Occipital lobe (tissue), 2 donors: Measurements from ENCODE around the gene RCN2. TPM values are rescaled to one million over a fixed set of nuclear protein-coding genes. Genes with fewer than 3 reads are reported as not detected.

Experiments used
- DNase-seq: peaks from one replicate; lab custom pipeline; 2025; lab: John Stamatoyannopoulos, UW
- total RNA-seq: library from RNA; depleted of rRNA; stranded (reverse); fragments of >200 nt; gene quantifications from one replicate; pipeline ENCODE4 v1.2.3, GENCODE V29; 2014

The RCN2 gene
- total RNA-seq, 1 donor from 2014 or later = 68.0 TPM

DNA sequence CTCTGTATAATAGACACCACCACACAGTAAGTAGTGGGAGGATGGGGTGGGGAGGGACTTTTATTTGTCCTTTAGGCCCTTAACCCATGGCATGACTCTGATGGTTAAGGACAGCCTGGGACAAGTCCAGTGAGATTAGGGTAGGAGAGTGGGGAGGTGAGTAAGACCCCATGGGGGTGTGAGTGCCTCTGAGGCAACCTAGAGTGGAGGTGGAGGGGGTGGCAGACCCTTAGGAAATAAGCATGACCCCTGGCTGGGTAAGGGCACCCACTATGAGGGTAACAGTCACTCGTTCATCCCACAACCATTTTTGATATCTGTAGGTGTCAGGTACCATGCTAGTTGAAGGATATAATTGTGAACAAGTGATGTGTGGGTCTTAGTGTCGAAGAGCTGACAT is 42.4 kb downstream of the RCN2 start:
- no peak for DNase-seq

DNA sequence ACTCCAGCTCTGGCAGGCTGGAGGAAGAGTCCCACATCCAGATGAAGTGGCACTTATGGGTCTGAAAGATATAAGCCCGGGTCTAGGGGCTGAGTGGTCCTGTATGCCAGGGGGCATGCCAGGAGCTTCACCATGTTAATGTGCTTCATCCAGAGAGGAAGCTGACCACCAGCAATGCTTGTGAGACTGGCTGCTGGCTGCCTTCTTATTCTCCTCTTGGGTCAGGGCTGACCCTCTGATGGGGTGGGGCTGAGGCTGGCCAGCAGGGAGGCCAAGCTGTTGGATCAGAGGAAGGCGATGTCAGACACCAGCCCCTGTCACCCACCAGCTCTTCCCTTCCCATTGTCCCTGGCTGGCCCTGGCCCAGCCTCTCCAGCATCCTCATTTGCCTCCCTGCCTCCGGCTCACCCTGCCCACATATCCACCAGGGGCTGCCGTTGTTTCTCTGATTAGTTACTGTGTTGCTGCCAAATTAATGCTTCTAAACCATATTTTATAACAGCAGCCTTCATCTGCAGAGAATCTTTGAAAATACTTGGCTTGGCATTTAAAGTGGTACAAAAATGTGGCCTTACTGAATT is 43.0 kb downstream of the RCN2 start:
- no peak for DNase-seq

DNA sequence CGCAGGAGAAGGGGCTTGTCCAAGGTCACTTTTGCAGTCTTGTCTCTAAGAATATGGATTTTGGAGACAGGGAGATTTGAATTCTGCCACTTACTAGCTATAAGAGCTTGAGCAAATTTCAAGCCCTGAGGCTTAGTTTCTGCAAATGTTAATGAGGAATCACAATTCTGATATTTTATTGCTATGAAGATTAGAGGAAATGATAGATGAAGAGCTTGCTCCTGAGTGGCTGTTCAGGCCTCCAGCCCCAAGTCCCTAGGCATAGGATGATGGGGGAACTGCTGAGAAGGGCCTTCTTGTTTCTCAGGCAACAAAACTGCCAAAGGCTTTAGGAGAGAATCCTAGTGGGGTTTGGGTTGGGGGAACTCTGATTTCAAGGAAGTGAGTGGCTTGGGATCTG is 44.6 kb downstream of the RCN2 start:
- DNase-seq = no peak

DNA sequence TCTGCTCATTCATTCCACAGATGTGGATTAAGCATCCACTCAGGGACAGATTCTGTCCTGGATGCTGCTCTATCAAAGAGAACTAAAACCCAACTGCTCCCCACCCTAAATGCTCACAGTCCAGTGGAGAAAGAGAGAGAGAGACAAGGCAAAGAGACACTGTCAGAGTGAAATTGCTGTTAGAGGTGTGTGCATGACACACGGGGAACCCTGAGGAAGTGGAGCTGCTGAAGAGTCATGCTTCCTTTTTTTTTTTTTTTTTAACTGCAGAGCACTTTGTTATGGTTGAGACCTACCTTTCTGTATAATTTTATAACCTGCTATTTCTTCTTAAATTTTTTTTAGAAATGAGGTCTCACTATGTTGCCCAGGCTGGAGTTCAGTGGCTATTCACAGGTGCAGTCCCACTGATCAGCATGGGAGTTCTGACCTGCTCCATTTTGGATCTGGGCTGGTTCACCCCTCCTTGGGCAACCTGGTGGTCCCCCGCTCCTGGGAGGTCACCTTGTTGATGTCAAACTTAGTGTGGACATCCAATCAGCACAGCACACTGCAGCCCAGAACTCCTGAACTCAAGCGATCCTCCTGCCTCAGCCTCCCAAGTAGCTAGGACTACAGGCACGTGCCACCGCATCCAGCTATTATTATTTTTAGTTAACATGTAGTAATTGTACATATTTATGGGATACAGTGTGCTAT is 45.2 kb downstream of the RCN2 start:
- no peak for DNase-seq

DNA sequence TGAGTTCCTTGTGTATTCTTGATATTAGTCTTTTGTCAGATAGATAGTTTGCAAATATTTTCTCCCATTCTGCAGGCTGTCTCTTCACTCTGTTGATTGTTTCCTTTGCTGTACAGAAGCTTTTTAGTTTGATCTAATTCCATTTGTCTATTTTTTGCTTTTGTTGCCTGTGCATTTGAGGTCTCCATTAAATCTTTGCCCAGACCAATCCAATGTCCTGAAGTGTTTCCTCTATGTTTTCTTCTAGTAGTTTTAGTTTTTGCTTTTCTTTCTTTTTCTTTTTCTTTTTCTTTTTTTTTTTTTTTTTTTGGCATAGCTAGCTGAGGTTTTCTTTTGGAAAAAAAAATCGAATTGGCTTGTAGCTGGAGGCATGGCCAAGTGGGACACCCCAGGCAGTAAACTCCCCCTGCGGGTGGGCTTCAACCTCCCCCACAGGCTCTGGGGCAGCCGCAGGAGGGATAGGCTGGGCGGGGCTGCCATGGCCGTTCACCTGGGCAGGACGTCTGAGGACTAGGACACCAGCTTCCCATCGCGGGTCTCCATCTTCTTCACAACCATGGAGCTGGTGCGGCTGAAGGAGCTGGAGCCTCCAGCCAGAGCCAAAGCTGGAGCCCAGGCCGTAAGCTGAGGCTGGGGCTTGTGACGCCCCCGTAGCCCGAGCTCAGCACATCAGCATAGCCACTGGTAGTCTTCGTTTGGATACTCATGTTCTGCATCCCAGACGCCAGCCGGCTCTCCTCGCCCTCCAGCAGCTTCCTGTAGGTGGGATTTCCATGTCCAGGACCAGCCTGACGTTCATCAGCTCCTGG is 47.2 kb downstream of the RCN2 start:
- no peak for DNase-seq

DNA sequence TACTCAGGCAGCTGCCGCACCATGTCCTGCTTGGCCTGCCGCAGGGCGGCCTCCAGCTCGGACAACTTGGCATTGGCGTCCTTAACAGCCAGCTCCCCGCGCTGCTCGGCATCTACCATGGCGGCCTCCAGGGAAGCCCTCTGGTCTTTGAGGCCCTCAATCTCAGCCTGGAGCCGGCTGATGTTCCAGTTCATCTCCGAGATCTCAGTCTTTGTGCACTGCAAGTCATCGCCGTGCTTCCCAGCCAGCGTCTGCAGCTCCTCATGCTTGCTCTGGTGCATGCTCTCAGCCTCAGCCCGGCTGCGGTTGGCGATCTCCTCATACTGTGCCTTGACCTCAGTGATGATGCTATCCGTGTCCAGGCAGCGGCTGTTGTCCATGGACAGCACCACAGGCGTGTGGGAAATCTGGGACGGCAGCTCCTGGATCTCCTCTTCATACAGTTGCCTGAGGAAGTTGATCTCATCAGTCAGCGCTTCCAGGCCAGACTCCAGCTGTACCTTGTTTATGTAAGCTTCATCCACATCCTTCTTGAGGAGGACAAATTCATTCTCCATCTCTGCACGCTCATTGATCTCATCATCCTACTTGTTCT is 47.9 kb downstream of the RCN2 start:
- no peak for DNase-seq

DNA sequence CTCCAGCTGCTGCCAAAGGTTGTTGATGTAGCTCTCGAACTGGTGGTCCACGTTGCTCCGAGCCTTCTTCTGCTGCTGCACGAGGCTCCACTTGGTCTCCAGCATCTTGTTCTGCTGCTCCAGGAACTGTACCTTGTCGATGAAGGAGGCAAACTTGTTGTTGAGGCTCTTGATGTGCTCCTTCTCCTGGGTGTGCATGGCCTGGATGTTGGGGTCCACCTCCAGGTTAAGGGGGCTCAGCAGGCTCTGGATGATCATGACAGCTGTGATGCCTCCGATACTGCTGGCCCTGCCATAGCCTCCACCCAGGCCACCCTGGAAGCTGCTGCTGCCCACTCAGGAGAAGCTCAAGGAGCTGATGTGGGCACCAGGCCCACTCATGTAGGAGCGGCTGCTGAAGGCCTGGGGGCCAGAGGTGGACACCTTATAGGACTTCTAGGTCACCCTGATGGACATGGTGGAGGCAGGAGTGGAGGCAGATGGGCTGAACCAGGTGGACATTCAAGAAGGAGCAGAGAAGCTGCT is 48.5 kb downstream of the RCN2 start:
- no peak for DNase-seq

DNA sequence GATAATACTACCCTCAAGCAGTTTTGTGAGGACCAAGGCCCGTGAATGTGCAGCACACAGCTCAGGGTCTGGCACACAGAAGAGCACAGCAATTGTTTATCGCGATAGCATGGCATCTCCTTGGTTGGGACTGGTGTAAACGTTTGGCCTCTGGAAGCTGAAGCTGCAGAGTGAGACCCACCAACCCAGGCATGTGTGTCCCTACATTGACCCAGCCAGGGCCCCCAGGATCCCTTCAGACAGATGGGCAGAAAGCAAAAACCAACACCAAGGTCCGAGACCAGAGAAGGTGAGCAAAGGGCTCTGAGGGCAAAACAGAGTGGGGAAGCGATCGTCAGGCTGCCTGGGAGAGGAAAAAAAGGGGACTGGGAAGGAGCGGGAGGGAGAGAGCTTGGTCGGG is 50.8 kb downstream of the RCN2 start:
- no peak for DNase-seq

DNA sequence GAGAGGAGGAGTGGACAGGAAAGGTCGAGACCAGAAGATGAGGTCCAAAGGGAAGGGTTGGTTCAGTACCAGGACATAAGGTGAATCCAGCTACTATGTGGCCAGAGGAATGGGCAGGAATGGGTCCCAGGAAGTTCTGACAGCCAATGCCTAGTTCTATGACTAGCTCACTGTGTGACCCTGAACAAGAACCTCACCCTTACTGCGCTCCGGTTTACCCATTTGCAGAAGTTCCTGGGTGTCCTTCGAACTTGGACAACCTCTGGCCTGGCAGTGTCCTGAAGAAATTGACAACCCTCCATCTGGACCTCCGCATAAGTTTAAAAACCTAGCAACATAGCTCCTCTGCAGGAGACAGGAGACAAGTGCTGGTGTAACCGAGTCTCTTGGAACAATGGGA is 51.2 kb downstream of the RCN2 start:
- no peak for DNase-seq

DNA sequence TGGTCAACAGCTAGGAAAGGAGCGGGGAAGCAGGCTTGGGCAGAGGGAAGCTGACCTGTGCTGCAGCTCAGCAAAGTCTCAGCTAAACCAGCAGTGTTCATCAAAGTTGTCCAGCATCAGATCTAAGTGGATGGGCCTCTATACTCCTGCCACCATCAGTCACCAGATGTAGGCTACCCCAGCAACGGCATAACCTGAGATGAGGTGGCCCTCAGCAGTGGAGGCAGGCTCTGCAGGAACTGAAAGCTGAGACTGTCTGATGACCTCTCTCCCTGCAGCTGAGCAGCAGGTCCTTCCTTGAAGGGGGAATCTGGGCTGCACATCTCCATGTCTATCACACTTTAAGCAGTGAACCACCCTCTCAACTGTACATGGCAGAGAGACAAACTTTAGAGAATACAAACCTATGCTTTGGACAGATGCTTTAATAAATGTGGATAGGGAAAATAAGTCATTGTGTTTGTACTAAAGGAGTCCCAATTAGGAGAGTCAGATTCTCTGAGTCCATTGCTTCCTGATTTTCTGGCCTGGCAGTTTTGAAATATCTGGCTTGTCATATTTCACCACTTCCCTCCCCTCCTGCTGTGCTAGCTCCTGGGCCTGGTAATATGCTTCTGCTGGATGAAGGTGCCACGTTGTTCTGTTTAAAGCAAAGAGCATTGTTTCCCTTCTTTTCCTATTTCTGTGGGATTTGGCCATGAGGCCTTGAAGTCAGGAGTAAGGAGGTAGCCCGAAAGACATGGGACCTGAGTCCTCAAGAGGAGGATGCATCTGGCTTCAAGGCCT is 52.2 kb downstream of the RCN2 start:
- DNase-seq = no peak

DNA sequence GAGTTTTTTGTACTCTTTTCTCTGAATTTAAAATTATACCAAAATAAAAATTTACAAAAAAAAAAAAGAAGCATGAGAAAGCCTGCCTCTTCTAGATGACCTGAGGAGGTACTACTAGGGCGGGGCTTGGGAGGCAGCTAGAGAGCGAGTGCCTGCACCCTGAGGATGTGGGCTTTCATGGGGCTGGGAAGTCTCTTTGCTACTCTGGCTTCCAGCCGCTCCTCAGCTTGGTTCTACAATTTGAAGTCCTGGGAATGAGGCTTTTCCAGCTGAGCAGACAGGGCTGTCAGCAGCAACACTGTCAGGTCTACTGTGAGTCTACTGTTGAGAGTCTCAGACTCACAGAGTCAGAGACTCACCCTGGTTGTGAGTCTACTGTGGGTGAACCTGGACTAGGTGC is 55.2 kb downstream of the RCN2 start:
- no peak for DNase-seq

DNA sequence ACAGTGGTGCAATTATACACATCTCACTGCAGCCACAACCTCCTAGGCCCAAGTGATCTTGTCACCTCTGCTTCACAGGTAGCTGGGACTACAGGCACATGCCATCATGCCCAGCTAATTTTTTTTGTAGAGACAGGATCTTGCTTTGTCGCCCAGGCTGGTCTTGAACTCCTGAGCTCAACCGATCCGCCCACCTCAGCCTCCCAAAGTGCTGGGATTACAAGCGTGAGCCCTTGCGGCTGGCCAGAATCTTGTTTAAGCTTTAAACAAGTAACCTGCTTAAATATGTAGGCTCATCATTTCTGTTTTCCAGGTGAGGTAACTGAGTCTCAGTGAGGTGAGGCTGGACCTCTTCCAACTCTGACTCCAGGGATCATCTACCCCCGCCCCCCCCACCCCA is 55.7 kb downstream of the RCN2 start:
- no peak for DNase-seq

DNA sequence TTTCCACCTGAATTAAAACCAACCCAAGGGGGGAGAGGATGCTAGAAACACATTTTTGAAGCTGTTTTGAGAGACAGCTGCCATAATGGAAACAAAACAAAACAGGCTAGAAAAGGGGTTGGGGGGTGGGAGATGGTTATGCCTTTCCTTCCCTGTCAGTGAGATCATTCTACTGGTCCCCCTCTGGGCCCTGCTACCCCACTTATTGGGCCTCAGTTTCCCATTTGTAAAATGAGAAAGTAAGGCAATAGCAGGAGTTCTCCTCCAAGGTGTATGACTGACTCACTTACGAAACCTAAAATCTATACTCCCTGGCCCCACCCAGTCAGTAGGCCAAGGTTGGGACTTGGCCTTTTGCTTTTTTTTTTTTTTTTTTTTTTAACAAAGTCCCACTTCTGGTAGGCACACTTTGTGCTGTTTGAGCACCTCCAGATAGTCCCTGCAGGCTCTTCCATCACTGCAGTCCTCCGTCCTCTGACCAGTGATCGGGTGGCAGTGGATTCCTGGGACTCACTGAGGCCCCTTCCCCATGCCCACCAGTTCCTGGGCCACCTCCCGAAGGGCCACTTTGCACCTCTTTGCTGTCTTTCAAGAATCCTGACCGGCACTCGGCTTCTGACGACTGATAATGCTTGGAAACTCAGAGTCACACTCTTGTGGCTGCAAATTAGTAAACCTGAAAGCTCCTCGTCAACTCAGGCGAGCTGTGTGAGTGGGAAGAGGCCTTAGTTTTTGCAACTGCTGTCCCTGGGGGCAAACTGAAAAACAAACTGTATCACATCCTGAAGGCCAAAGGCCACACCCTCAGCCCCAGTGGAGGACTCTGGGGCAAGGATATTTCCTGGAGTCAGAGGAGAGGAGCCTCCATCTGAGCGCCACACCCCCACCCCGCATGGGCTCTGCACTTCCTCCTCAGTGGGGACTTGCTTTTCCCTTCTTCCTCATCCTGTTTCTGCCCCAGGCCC is 56.6 kb downstream of the RCN2 start:
- no peak for DNase-seq

DNA sequence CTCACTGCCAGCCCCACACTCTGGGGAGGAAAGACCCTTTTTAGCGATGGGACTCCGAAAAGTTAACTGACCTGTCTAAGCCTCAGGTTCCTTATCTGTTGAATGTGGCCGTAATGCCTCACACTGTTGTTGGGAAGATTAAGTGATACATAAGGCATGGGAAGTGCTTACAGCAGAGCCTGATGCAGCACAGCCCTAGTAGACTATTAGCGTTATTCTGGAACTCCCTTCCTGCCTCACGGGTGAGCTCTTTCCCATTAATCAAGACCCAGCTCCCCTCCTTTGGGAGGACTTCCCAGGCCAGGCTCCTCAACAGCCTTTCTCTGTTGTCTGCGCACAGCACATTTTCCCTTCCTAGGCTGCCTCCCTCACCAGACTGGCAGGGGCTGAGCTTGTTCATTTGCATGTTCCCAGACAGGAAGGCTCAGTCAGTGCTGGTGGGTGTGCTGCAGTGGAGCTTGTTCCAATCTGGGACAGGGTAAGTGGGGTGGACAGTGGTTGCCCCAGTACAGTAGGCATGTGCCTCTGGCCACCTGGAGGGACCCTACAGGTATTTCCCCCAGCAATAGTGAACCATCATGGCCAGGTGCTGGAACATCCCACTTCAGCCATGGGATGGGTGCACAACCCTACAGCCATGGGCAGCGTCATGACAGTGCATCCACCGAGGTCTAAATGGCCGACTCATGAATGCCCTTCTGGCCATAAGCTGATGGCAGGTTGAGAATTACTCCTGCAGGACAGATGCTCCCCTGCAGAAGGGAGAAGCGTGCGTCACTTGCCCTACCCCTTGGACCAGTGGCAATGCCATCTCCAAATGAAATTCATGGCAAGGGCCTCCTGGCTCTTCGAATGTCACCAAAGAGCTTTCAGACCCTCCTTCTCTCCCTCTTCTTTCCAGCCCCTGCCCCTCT is 57.6 kb downstream of the RCN2 start:
- no peak for DNase-seq

DNA sequence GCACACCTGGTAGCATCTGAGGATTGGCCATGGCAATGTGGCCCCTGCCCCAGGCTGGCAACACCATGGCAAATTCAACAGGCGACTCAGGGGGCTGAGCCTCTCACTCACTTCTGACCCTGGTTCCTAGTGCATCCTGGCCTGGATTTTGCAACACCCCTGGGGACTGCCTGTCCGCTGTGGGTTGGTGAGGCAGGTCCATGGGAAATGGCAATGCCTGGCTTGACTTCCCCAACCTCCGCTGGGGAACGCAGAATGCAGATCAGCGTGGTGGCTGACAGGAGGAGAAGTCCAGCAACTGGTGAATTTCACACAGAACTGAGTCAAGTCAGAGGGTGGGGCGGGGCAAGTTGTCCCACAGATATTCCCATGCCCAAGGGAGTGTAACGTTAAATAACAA is 59.5 kb downstream of the RCN2 start:
- DNase-seq = no peak

DNA sequence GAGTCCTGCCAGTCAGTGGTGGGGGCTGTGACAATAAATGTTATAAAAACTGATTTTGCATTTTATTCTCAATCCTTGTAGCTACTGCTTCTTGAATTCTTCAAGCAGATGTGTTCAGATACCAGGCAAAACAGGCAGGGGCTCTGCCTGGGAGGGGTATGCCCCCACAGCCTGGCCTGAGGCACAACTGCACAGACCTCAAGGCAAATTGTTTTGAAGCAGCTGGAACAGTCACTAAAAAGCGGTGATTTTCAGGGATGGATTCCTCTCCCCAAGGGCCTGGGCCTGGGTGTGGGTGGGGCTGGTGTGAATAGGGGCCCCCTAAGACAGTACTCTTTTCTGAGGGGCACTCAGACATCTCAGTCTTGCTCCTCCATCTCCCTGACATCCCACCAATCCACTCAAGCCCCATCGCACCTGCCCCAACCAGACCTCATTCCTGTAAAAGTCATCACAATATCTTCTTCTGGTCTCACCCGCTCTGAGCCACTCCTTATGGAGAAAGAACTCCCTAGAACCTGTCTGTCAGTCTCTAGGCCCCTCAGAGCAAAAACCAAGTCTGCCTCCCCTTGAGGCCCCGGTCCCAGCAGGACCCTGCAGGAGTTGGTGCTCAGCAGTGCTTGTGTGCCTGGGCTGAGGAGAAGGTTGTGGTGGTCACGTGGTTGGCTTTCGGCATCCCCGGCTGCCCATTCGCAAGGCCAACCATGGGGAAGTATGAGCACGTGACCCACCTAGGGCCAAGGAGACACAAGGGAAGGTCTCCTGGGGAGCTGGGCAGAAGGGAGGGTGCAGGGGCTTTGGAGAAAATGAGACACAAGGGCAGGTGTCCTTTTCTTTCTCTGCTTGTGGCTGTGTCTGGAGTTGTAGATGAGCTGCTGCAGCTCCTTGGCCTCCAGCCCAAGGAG is 60.4 kb downstream of the RCN2 start:
- DNase-seq = no peak

DNA sequence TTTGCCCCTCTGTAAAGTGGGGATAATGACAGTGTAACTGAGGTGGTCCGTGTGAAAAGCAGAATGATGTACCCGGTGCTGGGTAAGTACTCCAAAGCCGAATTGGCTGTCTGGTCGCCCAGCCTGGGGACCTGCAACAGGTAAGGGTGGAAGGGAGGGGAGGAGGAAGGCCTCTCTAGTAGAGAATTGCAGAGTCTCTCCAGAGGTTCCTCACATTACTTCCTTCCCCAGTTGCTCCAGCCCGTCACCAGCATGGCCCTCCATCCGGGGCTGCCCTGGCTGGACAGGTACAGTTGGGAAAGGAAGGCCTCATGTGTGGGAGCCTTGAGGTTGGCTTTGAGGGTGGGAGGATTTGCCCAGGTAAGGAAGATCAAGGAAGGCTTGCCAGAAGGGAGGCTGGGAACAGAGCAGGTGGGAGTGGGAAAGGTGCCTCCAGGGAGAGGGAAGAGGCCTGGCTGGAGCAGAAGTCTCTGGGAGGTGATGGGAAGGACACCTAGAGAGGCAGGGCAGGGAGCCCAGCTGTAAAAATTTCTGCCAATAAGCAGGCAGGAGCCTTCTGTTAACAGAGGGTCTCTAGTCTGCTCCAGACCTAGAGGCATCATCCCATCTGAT is 61.7 kb downstream of the RCN2 start:
- DNase-seq = no peak

DNA sequence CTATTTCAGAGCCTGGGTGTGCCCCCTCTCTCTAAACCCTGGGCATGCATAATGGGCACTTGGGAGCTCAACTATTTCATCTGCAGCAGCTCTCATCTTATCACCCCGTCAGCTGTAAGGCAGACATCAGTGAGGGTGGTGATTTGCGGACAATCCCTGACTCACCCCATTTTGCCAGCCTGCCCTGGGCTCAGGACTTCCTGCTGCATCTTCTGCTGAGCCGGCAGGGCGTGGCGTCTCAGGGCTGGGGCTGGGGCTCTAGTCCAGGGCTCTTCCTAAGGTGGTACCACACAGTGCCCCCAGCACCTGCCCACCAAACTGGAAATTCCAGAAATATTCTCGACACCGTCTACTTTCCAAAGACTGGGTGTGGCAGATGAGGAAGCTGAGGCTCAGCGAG is 62.5 kb downstream of the RCN2 start:
- DNase-seq = no peak
